Gastrocnemius medialis (tissue), 4 donors: ENCODE data around the gene PLB1. TPM values are rescaled to one million over a fixed set of nuclear protein-coding genes. Genes with fewer than 3 reads are reported as not detected.

Source experiments
- ATAC-seq, 2 donors: fragments of 150-250 bp; one replicate each; pipeline ENCODE4 v1.9.1; 2016
- DNase-seq, 2 donors: peaks; one replicate each; pipeline ENCODE4 v3.0.0-alpha.2; 2019
- H3K27ac ChIP-seq, 4 donors: fragments of 200-600 bp; sonication (generic); 1 replicate in 1 of 4; 2 replicates in 3 of 4; pipeline ENCODE4 v1.5.1; 2016 to 2018; ENCODE audit warnings: mild to moderate bottlenecking in 2 of 4, moderate library complexity in 1 of 4
- H3K27me3 ChIP-seq, 3 donors: fragments of 200-600 bp; sonication (generic) in 2 of 3; 1 replicate in 1 of 3; 2 replicates in 2 of 3; pipeline versions ENCODE4 v1.5.1 to v1.6.0; 2016 to 2019; ENCODE audit warnings: mild to moderate bottlenecking in 1 of 3, moderate library complexity in 1 of 3
- H3K36me3 ChIP-seq, 2 donors: fragments of 200-600 bp; sonication (generic) in 1 of 2; one replicate each; pipeline ENCODE4 v1.5.1; 2017 to 2018
- H3K4me1 ChIP-seq, 2 donors: fragments of 200-600 bp; sonication (generic) in 1 of 2; one replicate each; pipeline ENCODE4 v1.5.1; 2016 to 2017; ENCODE audit warnings: mild to moderate bottlenecking in 2 of 2
- H3K4me3 ChIP-seq, 4 donors: fragments of 200-600 bp; sonication (generic) in 3 of 4; 1 replicate in 1 of 4; 2 replicates in 3 of 4; pipeline ENCODE4 v1.5.1; 2016 to 2019; ENCODE audit warnings: mild to moderate bottlenecking in 2 of 4
- H3K9me3 ChIP-seq, 3 donors: fragments of 200-600 bp; sonication (generic) in 2 of 3; 1 replicate in 1 of 3; 2 replicates in 2 of 3; pipeline ENCODE4 v1.5.1; 2016 to 2019
- CTCF ChIP-seq, 5 experiments: fragments of 450-650 bp in 3 of 5; fragments of 200-600 bp in 2 of 5; sonication (generic) in 2 of 5; IDR thresholded peaks in 4 of 5; conservative IDR thresholded peaks in 1 of 5; 1 replicate in 4 of 5; 2 replicates in 1 of 5; pipeline ENCODE4 v1.5.1; 2016 to 2019; ENCODE audit warnings: antibody characterized with exemption in 5 of 5, mild to moderate bottlenecking in 3 of 5, moderate library complexity in 3 of 5
- POLR2A ChIP-seq, 2 donors: fragments of 450-650 bp; IDR thresholded peaks; one replicate each; pipeline ENCODE4 v1.6.1; 2017; ENCODE audit warnings: antibody characterized with exemption in 2 of 2, mild to moderate bottlenecking in 2 of 2, moderate library complexity in 2 of 2
- in situ Hi-C, 4 donors: fragments of 200-750 bp; cut with MboI; loops; one replicate each; pipeline versions ENCODE4 v1.15.0 to v1.8.0; 2017; ENCODE audit warnings: low sequenced_read_pairs in 4 of 4
- intact Hi-C: fragments of 100-400 bp; cut with DNase I; formaldehyde crosslinking; loops from one replicate; pipeline ENCODE4 v1.15.1; 2023; ENCODE audit warnings: low total_unique reads
- total RNA-seq, 4 donors: library from RNA; depleted of rRNA; stranded (reverse); fragments of >200 nt; gene quantifications; one replicate each; pipeline versions ENCODE4 v1.1.0 to v1.2.3, GENCODE V29; 2016

PLB1 gene
- total RNA-seq, 4 donors from 2014 or later: 1.2 to 4.3 (median 2.8) TPM

GRCh38 chr2:28662044-28662443 lies 166.2 kb downstream of the PLB1 start:
- peaks cover 48 to 51% of the 10 kb centered on the region in 2 donors for H3K4me1 ChIP-seq
- H3K36me3 ChIP-seq: no peaks in the 10 kb centered on the region
- H3K4me3 ChIP-seq: no peak overlapping the region
- DNase-seq (no peak), ATAC-seq (no peak)
- H3K9me3 ChIP-seq: no peaks in the 10 kb centered on the region
- no peak for TF ChIP-seq CTCF (IDR thresholded peaks at IDR 0.05 in 4 of 5, conservative IDR thresholded peaks at IDR 0.05 in 1 of 5)
- no peak for TF ChIP-seq POLR2A (IDR thresholded peaks at IDR 0.05)
- no peaks in the 10 kb centered on the region for H3K27me3 ChIP-seq
- in situ Hi-C loops (no loop called here), intact Hi-C loops (no loop called here)
- peak overlapping the region; percentile 58 to 75 (median 67) for H3K27ac ChIP-seq

- ATAC-seq (no peak), DNase-seq (no peak)
- Histone ChIP-seq H3K36me3 (no peaks in the 10 kb centered on the region), H3K4me3 (no peak overlapping the region), H3K9me3 (no peaks in the 10 kb centered on the region), H3K27ac (peak overlapping the region; percentile 27 to 75 (median 67)), H3K27me3 (no peaks in the 10 kb centered on the region), H3K4me1 (peaks cover 48 to 51% of the 10 kb centered on the region in 2 donors)
- intact Hi-C loops (no loop called here), in situ Hi-C loops (no loop called here)
- TF ChIP-seq POLR2A (IDR thresholded peaks at IDR 0.05): no peak
- TF ChIP-seq CTCF (IDR thresholded peaks at IDR 0.05 in 4 of 5, conservative IDR thresholded peaks at IDR 0.05 in 1 of 5): no peak
These were observed 166.8 kb downstream of the PLB1 start for GRCh38 chr2:28662468-28663181.

- H3K36me3 ChIP-seq: no peaks in the 10 kb centered on the region
- in situ Hi-C loops (no loop called here), intact Hi-C loops (no loop called here)
- H3K27me3 ChIP-seq: no peaks in the 10 kb centered on the region
- H3K4me1 ChIP-seq: peaks cover 43 to 48% of the 10 kb centered on the region in 2 donors
- no peaks in the 10 kb centered on the region for H3K9me3 ChIP-seq
- DNase-seq: no peak
- H3K27ac ChIP-seq: peak overlapping the region in 3 of 4 donors; percentile 14 to 74 (median 33)
- H3K4me3 ChIP-seq: no peak overlapping the region
- ATAC-seq: no peak
- no peak for TF ChIP-seq CTCF (IDR thresholded peaks at IDR 0.05 in 4 of 5, conservative IDR thresholded peaks at IDR 0.05 in 1 of 5)
- no peak for TF ChIP-seq POLR2A (IDR thresholded peaks at IDR 0.05)
These were observed 167.5 kb downstream of the PLB1 start for GRCh38 chr2:28663359-28663758.

- intact Hi-C loops (no loop called here), in situ Hi-C loops (no loop called here)
- Histone ChIP-seq H3K27me3 (no peaks in the 10 kb centered on the region), H3K4me3 (no peak overlapping the region), H3K9me3 (no peaks in the 10 kb centered on the region), H3K4me1 (peaks cover 37 to 43% of the 10 kb centered on the region in 2 donors), H3K27ac (peak overlapping the region; percentile 33 to 74 (median 40)), H3K36me3 (no peaks in the 10 kb centered on the region)
- DNase-seq (no peak), ATAC-seq (no peak)
- TF ChIP-seq CTCF (IDR thresholded peaks at IDR 0.05 in 4 of 5, conservative IDR thresholded peaks at IDR 0.05 in 1 of 5) (no peak), POLR2A (IDR thresholded peaks at IDR 0.05) (no peak)
These were observed 168.4 kb downstream of the PLB1 start for GRCh38 chr2:28664120-28664842.
